ENCODE data around the gene DNALI1.

DNA sequence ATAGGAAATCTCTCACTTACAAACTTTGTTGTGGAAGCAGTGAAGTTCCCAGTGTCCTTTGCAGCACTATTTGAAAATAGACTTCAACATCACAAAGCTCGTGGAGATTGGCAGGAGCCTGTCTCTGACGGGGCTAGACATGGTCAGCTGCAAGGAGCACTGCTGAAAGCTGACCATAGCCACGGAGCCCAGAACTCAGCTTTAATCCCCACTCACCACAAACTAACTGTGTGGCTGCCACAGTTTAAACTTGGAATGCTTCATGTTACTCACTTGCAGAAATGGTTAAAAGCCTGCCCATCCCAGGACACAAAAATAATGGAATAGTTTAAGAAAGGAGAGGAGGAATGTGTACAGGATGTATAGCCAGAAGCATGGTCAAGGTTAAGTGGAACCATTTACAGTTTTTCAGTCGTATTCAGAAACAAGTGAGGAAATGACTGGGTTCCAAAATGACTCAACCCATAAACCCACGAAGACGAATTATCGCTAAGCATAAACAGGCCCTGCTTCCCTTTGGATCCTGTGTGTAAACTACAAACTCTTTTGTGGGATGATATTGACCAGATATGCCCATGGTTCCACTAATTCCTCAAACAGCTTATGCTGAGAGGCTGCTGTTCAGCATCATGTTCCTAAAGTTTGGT lies 18.2 kb downstream of the DNALI1 start:
- TF ChIP-seq POLR2A (IDR thresholded peaks at IDR 0.05) (no peak), POLR2AphosphoS5 (IDR thresholded peaks at IDR 0.05) (peak; percentile 76 to 93 (median 80)), EP300 (IDR thresholded peaks at IDR 0.05; ENCODE audit: low read depth) (peak; percentile 63)
- TF ChIP-seq, protein P1, sequence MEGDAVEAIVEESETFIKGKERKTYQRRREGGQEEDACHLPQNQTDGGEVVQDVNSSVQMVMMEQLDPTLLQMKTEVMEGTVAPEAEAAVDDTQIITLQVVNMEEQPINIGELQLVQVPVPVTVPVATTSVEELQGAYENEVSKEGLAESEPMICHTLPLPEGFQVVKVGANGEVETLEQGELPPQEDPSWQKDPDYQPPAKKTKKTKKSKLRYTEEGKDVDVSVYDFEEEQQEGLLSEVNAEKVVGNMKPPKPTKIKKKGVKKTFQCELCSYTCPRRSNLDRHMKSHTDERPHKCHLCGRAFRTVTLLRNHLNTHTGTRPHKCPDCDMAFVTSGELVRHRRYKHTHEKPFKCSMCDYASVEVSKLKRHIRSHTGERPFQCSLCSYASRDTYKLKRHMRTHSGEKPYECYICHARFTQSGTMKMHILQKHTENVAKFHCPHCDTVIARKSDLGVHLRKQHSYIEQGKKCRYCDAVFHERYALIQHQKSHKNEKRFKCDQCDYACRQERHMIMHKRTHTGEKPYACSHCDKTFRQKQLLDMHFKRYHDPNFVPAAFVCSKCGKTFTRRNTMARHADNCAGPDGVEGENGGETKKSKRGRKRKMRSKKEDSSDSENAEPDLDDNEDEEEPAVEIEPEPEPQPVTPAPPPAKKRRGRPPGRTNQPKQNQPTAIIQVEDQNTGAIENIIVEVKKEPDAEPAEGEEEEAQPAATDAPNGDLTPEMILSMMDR (IDR thresholded peaks at IDR 0.05): no peak

Data from transverse colon (tissue), 4 donors.